Prostate gland (tissue), 2 donors: ENCODE data around the gene SBDS.

Experiments
- CTCF ChIP-seq, 4 experiments: fragments of 200-600 bp in 2 of 4; fragments of 450-650 bp in 2 of 4; sonication (generic) in 2 of 4; IDR thresholded peaks; 1 replicate in 3 of 4; 2 replicates in 1 of 4; pipeline ENCODE4 v1.5.1; 2016 to 2019; ENCODE audit warnings: antibody characterized with exemption in 4 of 4, mild to moderate bottlenecking in 2 of 4, moderate library complexity in 2 of 4
- POLR2A ChIP-seq: fragments of 450-650 bp; IDR thresholded peaks from one replicate; pipeline ENCODE4 v1.6.1; 2016; ENCODE audit warnings: antibody characterized with exemption, mild to moderate bottlenecking
- POLR2AphosphoS5 ChIP-seq: sonication (generic); formaldehyde crosslinking; IDR thresholded peaks from one replicate; pipeline ENCODE4 v1.6.1; 2017; ENCODE audit warnings: antibody characterized with exemption

GRCh38 chr7:66974986-66975590, 20.3 kb downstream of the SBDS start:
- TF ChIP-seq POLR2A (no peak), CTCF (IDR thresholded peaks at IDR 0.05) (no peak), POLR2AphosphoS5 (no peak)
